Stimulated activated CD8-positive, alpha-beta memory T cell treated with anti-CD3 and anti-CD28 coated beads, Interleukin-4, amount 100 ng/mL, for 1 hour (primary cell): ENCODE results near the gene SLC2A1.
A peak's percentile ranks its signal among the peaks of the same experiment; 100 is the strongest.
"Not testable (repeated sequence)": the region's sequence is repeated elsewhere in the genome, so short reads cannot be mapped to it uniquely, and the experiment has no call there.

Experiments used
- DNase-seq, 2 donors: peaks; one replicate each; pipeline ENCODE4 v3.0.0-alpha.2; 2020; ENCODE audit warnings: low read depth in 2 of 2, low spot score in 1 of 2

The SLC2A1 gene

DNA sequence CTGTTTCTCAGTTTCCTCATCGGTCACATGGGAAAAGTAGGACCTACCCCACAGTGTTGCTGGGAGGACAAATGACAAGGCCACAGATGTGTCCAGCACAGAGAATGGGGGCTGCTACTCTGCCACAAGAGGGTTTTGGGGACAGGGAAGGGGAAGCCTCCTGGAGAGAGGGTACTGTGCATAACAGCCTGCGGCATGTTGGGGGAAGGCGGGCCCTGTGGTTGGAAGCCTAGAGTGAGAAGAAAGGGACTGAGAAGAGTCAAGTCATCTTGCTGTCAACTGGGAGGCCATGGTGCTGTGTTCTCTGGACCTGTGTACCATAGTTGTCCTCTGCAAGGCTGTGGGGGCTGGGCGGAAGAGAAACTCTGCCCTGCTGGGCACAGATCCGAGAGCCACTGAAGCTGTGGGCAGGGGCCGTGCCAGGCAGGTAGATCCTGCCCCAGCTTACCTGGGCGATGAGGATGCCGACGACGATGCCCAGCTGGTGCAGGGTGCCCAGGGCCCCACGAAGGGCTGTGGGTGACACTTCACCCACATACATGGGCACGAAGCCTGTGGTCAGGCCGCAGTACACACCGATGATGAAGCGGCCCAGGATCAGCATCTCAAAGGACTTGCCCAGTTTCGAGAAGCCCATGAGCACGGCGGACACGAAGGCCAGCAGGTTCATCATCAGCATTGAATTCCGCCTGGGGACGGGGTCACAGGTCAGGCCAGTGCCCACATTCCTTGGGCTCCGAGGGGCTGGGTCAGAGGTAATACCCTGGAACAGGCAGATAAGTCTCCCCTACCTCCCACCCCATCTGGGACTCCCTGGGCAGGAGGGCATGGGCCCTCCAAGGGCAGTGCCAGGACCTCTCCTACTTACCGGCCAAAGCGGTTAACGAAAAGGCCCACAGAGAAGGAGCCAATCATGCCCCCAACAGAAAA lies 28.2 kb downstream of the SLC2A1 start:
- DNase-seq = no peak

DNA sequence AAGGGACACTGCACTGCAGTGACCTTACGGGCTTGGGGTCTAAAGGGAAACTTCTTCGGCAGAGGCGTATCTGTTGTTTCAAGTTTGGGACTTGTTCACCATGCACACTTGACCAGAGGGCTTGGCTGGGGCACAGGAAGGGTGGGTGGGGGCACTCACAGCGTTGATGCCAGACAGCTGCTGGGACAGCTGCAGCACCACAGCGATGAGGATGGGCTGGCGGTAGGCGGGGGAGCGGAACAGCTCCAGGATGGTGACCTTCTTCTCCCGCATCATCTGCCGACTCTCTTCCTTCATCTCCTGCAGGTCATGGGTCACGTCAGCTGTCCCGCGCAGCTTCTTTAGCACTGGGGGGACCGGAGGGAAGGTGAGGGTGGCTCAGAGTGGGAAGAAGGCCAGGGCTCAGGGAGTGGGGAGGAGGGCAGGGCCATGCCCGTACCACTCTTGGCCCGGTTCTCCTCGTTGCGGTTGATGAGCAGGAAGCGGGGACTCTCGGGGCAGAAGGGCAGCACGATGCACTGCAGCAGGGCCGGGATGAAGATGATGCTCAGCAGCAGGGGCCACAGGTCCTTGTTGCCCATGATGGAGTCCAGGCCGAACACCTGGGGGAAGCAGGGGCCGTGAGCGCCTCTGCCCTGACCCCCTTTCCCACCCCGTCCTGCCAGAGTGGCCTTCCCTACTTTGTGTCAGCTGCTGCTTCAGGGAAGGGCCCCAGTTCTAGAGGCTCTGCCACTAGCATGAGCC lies 29.1 kb downstream of the SLC2A1 start:
- DNase-seq = no peak

DNA sequence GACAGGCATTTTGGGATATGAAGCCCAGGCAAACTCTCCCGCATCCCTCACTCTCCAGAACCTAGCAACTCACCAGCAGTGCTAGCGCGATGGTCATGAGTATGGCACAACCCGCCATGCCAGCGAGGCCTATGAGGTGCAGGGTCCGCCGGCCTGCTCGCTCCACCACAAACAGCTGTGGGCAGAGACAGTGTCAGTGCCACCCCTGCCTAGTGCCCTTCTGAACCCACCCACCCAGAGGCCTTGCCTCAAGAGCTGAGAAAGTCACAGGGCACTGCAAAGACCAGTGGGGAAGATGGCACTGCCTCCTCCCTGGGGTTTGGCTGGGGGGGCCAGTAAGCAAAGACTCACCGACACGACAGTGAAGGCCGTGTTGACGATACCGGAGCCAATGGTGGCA lies 29.8 kb downstream of the SLC2A1 start:
- DNase-seq = no peak

DNA sequence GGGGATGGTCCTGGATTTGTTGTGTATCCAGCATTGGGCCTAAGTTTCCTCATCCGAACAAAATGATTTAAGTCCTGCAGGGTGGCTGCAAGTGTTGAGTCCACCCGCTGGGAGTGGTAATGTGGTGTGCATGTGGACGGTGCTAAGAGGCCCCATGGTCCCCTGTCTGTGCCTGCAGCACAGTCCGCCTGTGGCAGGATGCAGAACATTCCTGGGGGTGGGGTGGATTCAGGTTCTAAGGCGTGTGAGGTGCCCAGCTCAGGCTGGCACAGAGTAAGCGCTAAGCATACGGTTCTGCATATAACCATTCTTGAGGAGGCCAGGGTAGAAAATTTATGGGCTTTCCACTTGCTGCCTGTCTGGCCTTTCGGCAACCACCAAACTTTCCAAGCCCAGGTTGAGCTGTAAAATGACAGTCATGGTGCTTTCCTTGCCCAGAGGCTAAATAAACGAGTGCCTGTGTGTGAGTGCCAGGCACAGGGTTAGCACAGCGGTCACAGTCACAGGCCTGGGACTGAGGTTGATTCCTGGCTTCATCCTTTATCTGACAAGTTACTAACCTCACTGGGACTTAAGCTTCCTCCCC lies 30.7 kb downstream of the SLC2A1 start:
- DNase-seq = no peak

DNA sequence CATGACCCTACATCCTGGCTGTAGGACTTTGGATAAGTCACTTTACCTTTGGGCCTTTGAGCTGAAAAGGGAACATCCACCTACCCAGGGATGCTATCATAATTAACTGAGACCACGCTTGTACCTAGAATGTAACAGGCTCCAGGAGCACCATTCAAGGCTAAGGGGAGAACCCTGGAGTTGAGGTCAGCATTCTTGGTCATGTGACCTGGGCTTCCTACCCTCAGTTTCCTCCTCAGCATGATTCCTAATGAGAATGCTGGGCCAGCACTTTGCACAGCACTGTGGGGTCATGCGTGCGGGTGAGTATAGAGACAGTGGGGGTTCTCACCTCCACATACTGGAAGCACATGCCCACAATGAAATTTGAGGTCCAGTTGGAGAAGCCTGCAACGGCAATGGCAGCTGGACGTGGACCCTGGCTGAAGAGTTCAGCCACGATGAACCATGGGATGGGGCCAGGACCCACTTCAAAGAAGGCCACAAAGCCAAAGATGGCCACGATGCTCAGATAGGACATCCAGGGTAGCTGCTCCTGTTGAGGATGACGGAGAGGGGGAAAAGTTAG lies 31.3 kb downstream of the SLC2A1 start:
- no peak for DNase-seq

DNA sequence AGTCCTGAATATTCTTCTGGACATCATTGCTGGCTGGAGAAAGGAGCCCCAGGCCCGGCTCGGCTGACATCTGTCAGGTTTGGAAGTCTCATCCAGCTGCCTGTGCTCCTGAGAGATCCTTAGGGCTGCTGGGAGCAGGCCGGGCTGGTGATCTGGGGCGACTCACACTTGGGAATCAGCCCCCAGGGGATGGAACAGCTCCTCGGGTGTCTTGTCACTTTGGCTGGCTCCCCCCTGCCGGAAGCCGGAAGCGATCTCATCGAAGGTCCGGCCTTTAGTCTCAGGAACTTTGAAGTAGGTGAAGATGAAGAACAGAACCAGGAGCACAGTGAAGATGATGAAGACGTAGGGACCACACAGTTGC lies 31.8 kb downstream of the SLC2A1 start:
- no peak for DNase-seq

DNA sequence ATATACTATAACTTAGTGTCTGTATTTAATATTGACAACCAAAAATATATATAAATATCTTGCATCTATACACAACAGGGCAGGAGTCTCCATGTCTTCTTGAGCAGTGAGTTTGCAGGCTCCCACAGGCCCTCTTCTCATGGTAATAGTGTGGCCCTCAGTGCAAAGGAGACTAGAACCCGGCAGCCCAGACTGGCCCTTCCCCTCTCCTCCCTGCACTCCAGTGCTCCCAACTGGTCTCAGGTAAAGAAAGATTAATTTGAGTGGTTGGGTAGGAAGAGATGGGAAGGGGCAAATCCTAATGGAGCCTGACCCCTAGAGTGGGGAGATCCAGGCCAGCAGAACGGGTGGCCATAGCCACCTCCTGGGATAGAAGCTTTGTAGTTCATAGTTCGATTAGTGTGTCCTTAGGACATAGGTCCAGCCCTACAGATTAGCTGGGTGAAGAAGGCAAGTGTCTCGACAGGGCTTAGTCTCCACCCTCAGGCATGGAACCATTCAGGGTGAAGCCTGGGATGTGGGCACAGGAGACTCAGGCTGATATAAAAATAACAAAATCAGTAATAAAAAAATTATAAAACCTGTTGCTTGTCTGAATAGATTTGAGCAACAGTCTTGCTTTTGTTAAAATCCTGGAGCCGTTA lies 32.3 kb downstream of the SLC2A1 start:
- DNase-seq = no peak

DNA sequence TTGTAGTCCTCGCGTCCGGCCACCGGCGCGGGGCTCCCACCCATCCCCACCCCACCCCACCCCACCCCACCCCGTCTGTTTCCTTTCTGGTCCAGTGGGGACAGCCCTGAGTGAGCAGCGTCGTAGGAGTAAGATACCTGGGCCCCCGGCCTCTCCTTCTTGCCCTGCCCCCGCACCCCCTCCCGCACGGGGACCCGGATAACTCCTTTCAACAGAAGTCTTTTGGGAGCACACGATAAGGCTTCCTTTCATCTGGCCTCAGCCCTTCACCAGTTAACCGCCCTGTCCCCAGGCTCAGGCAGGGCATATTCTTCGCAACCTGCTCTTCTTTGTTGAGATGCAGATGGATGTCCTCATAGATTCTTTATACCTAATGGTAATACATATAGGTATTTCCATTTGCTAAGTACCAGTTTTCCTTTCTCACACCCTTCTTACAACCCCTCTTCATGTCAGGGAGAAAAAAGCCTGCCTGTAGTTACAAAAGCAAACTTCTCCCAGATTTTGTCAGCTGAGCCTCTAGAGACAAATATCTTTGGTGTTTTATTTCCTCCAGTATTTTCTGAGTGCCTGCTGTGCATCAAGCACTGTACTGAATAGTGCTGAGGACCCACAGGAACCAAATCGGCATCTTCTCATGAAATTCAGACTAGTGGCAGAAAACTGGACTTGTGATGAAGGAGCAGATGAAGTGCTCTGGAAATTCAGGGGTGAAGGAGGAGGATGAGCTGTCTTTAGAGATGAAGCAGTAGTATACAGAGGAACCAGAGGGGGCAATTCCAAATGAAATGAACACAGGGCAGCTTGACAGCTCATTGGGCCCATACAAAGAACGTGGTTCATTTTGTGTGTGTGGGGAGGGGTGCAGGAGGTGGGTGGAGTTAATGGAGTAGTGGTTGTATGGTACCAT lies 33.6 kb downstream of the SLC2A1 start:
- DNase-seq = no peak

DNA sequence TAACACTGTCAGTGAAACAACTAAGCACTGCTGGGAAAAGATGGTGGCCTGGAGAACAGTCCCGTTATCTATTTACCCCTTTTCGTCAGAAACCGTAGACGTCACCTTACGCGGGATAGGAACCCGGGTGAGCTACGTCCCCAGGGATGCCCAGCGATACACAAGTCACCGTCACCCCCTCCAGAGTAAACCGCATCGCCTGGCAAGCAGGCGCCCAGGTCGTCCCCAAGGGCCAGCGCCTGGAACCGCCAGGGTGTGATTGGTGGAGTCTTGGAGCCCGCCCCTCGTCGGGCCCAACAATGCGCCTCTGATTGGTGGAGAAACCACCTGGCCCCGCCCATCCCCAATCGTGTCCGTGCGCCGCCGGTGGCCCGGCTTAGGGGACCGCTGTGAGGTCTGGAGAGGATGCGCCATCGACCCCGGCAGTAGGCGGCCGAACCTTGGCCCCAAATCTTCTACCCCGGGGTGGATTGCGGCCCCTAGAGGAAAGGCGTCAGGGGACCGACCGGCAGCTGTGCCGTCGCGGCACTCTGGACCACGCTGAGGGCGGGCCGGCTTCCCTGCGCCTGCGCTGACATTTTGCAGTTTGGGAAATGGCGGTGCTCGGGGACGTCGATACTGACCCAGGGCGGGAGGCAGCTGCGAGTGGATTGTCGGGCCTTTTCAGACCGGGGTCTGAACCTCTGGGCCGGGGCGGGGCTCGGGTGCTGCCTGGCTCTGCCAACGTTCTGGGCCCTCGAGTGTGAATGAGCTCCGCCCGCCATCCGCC lies 34.4 kb downstream of the SLC2A1 start:
- DNase-seq = peak; percentile 75 to 82

DNA sequence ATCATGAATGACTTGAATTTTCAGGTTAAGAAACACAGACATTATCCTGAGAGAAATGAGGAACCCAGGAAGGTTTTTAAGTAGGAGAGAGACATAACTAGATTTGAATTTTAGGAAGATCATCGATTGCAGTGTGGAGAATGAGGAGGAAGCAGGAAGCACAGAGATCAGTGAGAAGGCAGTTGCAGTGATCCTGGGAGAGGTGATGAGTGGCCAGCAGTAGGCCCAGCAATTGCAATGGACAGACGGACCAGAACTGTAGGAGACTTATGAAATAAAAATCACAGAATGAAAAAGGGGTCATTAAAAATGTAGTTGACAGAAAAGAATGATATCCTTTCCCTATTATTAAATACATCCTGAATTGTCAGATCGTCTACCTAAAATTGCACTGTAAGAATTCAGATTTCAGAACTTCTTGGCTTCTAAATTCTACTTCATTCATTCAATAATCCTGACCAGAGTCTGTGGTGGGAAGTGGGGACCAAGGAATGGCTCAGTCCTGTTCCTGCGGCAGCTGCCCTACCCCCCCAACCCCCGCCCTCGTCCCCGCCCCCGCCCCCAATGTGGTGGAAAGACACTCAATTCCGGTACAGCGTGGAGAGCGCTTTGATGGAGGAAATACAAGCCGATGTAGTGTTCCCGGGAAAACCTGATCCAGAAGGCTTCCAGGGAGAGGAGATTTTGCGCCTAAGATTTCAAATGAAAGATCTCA lies 35.1 kb downstream of the SLC2A1 start:
- DNase-seq = no peak

DNA sequence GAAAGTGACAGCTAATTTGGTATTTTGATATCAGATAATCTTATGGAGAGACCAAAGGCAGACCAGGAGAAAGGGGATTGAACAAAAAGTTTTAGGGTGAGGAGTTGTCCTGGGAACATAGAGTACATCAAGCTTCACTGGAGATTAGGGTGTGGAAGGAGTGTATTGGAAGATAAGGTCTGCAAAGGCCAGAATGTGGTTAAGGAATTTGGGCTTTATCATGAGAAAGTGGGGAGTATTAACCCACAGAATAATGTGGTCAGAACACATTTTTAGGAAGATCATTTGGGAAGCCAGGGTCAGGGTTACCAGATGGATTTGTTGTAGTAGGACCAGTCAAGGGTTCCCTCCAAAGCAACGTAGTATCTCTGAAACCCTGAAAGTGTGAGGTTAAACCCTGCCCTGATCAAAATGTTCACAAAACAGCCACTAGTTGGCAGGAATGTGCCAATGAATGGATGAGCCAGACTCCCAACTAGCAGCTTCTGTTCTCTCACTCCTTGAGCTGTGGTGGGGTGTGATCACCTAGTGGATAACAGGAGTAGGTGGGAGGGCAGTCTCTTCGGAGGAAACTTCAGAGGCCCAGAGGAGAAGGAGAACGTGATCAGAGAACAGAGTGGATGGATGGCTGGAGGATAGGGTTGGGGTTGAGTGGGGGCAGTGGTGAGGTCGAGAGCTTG lies 35.8 kb downstream of the SLC2A1 start:
- no peak for DNase-seq

DNA sequence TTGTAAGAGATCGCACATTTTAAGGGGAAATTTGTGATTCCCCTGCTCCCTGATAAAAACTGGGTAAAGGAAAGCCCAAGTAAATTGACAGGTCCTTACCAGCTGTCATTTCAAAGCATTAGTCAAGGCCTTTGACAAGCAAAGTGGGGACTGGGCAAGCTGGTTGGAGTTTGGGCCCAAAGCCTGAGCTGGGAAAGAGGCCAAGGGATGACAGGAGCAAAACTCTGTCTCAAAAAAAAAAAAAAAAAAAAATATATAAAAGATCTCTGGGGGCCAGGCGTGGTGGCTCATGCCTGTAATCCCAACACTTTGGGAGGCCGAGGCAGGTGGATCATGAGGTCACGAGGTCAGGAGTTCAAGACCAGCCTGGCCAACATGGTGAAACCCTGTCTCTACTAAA lies 36.9 kb downstream of the SLC2A1 start:
- no peak for DNase-seq

DNA sequence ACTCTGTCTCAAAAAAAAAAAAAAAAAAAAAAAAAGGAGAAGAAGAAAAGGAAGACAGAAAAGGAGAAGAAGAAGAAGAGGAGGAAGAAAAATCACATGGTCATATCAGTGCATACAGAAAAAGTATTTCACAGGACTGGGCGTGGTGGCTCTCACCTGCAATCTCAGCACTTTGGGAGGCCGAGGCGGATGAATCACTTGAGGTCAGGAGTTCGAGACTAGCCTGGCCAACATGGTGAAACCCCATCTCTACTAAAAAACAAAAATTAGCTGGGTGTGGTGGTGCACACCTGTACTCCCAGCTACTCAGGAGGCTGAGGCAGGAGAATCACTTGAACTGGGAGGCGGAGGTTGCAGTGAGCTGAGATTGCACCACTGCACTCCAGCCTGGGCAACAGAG lies 39.0 kb downstream of the SLC2A1 start:
- DNase-seq = not testable (repeated sequence)

DNA sequence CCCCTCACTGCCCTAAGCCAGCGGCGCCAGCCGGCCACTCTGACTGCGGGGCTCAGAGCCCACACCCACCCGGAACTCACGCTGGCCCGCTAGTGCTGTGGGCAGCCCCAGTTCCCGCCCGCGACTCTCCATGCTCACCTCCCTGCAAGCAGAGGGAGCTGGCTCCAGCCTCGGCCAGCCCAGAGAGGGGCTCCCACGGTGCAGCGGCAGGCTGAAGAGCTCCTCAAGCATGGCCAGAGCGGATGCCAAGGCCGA lies 41.5 kb downstream of the SLC2A1 start:
- DNase-seq = no peak

DNA sequence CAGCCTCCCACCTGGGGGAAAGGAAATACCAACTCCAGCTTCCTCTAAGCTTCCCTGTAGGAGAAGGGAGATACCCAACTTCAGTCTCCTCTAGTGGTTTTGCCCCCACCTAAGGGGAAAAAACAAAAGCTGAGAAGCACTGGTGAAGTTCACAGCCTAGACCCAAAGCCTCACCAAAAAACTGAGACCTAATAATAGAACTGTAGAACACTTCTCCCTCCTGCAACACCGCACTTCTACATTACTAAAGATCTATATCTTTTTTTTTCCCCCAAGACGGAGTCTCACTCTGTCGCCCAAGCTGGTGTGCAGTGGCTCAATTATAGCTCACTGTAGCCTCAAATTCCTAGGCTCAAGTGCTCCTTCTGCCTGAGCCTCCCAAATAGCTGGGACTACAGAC lies 43.2 kb downstream of the SLC2A1 start:
- DNase-seq = no peak

DNA sequence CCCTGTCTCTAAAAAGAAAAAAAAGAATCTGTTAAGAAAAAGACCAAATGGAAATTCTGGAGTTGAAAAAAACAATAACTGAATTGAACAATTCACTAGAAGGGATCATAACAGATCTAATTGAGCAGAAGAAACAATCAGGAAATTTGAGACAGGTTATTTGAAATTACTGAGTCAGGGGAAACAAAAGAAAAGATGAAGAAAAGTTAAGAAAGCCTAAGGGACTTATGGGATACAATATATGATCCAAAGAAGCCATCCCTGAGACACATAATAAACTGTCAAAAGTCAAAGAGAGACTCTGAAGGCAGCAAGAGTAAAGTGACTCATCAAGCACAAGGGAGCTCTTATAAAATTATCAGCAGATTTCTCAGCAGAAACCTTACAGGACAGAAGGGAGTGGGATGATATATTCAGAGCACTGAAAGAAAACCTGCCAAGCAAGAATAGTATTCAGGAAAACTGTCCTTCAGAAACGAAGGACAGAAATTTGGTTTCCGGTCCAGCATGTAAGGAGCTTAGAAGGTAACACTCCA lies 44.5 kb downstream of the SLC2A1 start:
- DNase-seq = no peak

DNA sequence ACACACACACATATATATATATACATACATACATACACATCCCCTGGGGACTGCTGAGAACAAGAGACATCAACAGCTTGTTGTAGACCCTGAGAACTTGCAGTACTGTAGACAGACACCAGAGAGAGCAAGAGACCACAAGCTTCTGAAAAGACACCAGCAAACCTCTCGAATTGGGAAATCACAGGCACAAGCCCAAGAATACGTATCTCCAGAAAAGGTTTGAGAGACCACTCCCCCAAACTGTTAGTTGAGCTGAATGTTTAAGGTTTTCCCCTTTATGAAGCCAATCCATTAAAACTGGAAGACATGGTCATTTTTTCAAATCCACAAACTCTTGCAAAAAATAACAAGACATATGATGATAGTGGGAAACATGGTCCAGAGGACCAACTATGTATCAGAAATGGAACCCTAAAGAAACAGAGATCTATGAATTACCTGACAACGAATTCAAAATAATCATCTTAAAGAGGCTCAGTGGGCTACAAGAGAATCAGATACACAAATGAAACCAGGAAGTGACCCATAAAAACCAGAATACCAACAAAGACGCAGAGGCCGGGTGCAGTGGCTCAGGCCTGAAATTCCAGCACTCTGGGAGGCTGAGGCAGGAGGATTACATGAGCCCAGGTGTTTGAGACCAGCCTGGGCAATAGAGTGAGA lies 45.1 kb downstream of the SLC2A1 start:
- DNase-seq = peak in 1 of 2 donors; percentile 27

DNA sequence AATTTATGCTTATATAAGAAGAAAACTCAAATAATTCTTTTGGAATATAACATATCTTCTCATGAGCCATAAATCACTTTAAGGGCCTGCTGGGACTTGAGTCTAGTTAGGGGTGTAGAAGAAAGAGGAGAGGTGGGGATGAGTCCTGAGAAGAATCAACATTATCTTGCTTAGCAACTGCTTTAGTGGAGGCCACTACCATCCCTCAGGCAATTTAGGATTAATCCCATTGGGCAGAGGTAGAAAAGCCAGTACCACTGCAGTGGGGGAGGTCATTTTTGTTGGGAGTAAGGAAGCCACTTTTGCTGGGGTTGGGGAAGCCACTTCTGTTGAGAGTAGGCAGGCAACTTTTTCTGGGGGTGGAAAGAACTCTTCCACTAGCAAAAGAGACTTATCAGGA lies 47.7 kb downstream of the SLC2A1 start:
- DNase-seq = no peak
